Measurements from ENCODE around the gene RAVER1.
"Not testable (repeated sequence)": the region's sequence is repeated elsewhere in the genome, so short reads cannot be mapped to it uniquely, and the experiment has no call there.

RAVER1 gene

DNA sequence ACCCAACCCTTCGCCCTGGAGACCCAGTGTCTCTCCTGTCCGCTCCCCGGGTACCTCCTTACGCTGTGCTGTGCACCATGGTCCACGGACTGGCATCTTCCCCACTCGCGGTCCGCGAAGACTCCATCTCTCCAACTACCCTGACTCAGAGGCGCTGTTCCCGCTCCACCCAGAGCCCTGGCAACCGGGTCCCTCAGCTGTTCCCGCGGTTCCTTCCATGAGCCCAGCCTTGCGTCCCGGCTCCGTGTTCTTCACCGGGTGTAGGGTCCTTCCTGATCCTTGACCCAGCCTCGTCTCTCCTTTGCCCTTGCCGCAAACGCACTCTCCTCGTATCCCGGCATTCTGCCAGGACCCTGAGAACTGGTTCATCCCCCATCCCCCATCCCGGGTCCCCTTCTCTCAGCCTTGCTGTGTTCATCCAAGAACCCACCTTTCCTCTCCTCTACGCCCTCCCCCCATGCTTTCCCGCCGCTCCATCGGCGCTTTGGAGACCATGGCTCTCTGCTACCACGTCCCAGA lies 42.9 kb downstream of the RAVER1 start:
- DNase-seq, result no peak

DNA sequence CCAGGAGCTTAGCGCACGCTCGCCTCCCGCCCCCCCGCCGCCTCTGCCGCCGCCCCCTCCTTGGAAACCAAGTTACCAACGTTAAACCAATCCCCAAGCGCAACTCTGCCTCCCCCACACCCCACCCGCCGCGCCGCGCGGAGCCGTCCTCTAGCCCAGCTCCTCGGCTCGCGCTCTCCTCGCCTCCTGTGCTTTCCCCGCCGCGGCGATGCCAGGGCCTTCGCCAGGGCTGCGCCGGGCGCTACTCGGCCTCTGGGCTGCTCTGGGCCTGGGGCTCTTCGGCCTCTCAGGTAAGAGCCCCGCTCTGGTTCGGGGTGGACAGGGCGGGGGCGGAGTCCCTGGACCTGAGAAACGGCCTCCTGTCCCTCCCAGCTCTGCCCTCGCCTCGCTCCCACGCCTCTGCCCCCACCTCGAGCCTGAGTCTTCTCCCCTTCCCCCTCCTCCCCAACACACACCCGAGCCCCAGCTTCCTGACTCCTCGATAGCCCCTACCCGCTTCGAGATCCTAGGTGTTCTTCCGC lies 43.4 kb downstream of the RAVER1 start, which contains the start of gene ICAM5:
Gene ICAM5, plus strand, starts transcription at position 117 of the 521 bp plus-strand sequence. Its CDS starts 92 bp downstream, at position 209.
- DNase-seq, result peak in 1 of 2 experiments; percentile 23

GRCh38 chr19:10289167-10289835 lies 44.0 kb downstream of the RAVER1 start:
- peak in 1 of 2 experiments; percentile 75 for DNase-seq

GRCh38 chr19:10288662-10289166 lies 44.6 kb downstream of the RAVER1 start:
- peak in 1 of 2 experiments; percentile 56 for DNase-seq

GRCh38 chr19:10286803-10287737 lies 46.3 kb downstream of the RAVER1 start, which contains the start of gene ICAM4:
TSS of gene ICAM4 (plus strand) at chr19:10286955. CDS start at chr19:10287013, 58 bp downstream.
- DNase-seq, result no peak

GRCh38 chr19:10285393-10285792 lies 47.9 kb downstream of the RAVER1 start:
- DNase-seq, result no peak

DNA sequence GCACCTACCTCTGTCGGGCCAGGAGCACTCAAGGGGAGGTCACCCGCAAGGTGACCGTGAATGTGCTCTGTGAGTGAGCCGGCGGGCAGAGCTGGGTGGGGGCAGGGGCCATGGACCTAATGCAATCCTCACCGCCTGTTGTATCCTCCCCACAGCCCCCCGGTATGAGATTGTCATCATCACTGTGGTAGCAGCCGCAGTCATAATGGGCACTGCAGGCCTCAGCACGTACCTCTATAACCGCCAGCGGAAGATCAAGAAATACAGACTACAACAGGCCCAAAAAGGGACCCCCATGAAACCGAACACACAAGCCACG lies 48.4 kb downstream of the RAVER1 start:
- no peak for DNase-seq

DNA sequence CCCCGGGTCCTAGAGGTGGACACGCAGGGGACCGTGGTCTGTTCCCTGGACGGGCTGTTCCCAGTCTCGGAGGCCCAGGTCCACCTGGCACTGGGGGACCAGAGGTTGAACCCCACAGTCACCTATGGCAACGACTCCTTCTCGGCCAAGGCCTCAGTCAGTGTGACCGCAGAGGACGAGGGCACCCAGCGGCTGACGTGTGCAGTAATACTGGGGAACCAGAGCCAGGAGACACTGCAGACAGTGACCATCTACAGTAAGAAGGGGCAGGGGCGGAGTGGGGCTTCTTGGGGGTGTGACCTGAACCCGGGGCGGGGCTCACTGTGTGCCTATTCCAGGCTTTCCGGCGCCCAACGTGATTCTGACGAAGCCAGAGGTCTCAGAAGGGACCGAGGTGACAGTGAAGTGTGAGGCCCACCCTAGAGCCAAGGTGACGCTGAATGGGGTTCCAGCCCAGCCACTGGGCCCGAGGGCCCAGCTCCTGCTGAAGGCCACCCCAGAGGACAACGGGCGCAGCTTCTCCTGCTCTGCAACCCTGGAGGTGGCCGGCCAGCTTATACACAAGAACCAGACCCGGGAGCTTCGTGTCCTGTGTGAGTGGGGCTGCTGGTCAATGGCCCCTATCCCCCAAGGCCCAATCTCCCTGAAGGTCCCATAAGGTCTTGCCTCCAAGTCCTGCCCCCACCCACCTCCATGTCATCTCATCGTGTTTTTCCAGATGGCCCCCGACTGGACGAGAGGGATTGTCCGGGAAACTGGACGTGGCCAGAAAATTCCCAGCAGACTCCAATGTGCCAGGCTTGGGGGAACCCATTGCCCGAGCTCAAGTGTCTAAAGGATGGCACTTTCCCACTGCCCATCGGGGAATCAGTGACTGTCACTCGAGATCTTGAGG lies 49.0 kb downstream of the RAVER1 start:
- DNase-seq, result no peak

GRCh38 chr19:10283301-10284064 lies 49.8 kb downstream of the RAVER1 start:
- no peak for DNase-seq

DNA sequence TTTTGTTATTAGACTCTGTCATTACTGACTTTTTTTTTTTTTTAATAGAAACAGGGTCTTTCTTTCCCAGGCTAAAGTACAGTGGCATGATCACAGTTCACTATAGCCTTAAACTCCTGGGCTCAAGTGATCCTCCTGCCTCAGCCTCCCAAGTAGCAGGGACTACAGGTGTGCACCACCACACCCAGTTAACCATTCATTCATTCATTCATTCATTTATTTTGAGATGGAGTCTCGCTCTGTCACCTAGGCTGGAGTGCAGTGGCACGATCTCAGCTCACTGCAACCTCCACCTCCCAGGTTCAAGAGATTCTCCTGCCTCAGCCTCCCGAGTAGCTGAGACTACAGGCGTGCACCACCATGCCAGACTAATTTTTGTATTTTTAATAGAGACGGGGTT lies 51.3 kb downstream of the RAVER1 start:
- not testable (repeated sequence) for DNase-seq

- no peak for DNase-seq
Measured at GRCh38 chr19:10279737-10280442, 53.4 kb downstream of the RAVER1 start.

- DNase-seq, result no peak
Measured at GRCh38 chr19:10278935-10279334, 54.4 kb downstream of the RAVER1 start.

GRCh38 chr19:10277795-10278589 lies 55.3 kb downstream of the RAVER1 start:
- no peak for DNase-seq

- DNase-seq, result no peak
Measured at GRCh38 chr19:10274589-10274988, 58.7 kb downstream of the RAVER1 start.

DNA sequence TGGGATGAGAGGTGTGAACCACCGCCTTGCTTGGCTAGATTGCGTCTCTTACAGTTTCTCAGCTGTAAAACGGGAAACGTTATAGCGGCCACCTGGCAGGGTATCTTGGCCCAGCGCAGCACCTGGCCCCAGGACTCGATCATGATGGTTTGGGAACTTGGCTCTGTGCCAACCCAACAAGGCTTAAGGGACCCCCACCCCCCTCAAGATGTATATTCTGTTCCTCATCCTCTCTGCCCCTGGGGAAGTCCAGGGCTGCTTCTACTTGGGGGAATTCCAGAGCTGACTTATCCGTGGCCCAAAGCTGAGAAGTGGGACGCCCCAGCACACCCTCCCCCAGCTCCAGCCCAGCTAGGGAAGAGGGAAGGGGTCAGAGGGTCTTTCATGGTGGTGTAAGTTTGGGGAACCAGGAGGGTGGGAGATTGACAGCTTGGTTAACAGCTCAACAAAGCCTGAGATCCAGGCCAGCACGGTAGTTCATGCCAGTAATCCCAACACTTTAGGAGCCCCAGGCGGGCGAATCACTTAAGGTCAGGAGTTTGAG lies 61.7 kb downstream of the RAVER1 start:
- no peak for DNase-seq

DNA sequence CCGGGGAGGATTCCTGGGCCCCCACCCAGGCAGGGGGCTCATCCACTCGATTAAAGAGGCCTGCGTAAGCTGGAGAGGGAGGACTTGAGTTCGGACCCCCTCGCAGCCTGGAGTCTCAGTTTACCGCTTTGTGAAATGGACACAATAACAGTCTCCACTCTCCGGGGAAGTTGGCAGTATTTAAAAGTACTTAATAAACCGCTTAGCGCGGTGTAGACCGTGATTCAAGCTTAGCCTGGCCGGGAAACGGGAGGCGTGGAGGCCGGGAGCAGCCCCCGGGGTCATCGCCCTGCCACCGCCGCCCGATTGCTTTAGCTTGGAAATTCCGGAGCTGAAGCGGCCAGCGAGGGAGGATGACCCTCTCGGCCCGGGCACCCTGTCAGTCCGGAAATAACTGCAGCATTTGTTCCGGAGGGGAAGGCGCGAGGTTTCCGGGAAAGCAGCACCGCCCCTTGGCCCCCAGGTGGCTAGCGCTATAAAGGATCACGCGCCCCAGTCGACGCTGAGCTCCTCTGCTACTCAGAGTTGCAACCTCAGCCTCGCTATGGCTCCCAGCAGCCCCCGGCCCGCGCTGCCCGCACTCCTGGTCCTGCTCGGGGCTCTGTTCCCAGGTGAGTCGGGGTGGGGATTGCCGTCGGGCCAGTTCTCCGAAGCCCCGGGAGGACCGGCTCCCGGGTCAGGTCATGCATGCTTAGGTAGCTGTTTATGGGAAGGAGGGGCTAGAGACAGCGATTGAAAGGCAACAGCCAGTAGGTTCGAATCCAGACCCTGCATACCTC lies 62.5 kb downstream of the RAVER1 start, which contains the start of gene ICAM1:
Gene ICAM1, plus strand, starts transcription at position 505 of the 779 bp plus-strand sequence. Its CDS starts 40 bp downstream, at position 545.
- peak in 1 of 2 experiments; percentile 22 for DNase-seq

DNA sequence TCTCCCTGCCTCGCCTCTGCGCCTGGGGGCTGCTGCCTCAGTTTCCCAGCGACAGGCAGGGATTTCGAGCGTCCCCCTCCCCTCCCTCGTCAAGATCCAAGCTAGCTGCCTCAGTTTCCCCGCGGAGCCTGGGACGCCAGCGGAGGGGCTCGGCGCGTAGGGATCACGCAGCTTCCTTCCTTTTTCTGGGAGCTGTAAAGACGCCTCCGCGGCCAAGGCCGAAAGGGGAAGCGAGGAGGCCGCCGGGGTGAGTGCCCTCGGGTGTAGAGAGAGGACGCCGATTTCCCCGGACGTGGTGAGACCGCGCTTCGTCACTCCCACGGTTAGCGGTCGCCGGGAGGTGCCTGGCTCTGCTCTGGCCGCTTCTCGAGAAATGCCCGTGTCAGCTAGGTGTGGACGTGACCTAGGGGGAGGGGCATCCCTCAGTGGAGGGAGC lies 63.1 kb downstream of the RAVER1 start:
- no peak for DNase-seq
